ENCODE data around the gene ZNF792.

DNA sequence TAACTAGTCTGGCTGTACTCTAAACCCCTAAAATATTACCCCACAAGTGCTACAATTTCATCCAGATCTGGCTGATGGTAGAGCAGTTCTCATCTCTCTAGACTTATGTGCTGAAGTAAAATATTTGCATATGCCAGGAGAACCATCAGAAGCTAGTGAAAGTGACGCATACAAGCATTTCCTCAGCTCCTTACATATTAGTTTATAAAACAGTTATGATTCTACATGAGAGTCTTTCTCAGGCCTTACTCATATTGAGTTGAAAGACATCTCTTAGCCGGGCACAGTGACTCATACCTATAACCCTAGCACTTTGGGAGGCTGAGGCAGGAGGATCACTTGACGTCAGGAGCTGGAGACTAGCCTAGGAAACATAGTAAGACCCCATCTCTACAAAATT, 53.3 kb downstream of the ZNF792 start:
- TF ChIP-seq YY1 (IDR thresholded peaks at IDR 0.05; ENCODE audit: low read depth) (no peak), FOXM1 (IDR thresholded peaks at IDR 0.05; ENCODE audit: low read depth) (no peak), RXRA (IDR thresholded peaks at IDR 0.05; ENCODE audit: borderline replicate concordance, low read depth) (no peak), USF1 (IDR thresholded peaks at IDR 0.05; ENCODE audit: borderline replicate concordance, low read depth) (no peak), EP300 (IDR thresholded peaks at IDR 0.05; ENCODE audit: borderline replicate concordance in 1 of 2, low read depth in 1 of 2, low read length in 1 of 2) (no peak)
- TF ChIP-seq, protein P1, sequence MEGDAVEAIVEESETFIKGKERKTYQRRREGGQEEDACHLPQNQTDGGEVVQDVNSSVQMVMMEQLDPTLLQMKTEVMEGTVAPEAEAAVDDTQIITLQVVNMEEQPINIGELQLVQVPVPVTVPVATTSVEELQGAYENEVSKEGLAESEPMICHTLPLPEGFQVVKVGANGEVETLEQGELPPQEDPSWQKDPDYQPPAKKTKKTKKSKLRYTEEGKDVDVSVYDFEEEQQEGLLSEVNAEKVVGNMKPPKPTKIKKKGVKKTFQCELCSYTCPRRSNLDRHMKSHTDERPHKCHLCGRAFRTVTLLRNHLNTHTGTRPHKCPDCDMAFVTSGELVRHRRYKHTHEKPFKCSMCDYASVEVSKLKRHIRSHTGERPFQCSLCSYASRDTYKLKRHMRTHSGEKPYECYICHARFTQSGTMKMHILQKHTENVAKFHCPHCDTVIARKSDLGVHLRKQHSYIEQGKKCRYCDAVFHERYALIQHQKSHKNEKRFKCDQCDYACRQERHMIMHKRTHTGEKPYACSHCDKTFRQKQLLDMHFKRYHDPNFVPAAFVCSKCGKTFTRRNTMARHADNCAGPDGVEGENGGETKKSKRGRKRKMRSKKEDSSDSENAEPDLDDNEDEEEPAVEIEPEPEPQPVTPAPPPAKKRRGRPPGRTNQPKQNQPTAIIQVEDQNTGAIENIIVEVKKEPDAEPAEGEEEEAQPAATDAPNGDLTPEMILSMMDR (IDR thresholded peaks at IDR 0.05) = no peak

All from SK-N-SH (cell line).